ENCODE results near the gene NUDT17. TPM values are rescaled to one million over a fixed set of nuclear protein-coding genes. Genes with fewer than 3 reads are reported as not detected.

The NUDT17 gene
- total and polyA plus RNA-seq, 9 of the 15 experiments (the other 6 are each of a cell fraction or from before 2014, with no cell fraction given): 2.1 to 10.0 (median 6.1) TPM

GRCh38 chr1:145893306-145894055 lies 48.1 kb downstream of the NUDT17 start:
- H3K27me3 ChIP-seq (ENCODE audit: control insufficient read depth in 2 of 2, insufficient read depth in 2 of 2, low read length in 2 of 2): no peaks in the 10 kb centered on the region
- H3K79me2 ChIP-seq (ENCODE audit: control insufficient read depth, insufficient read depth, low read length): no peaks in the 10 kb centered on the region
- no peaks in the 10 kb centered on the region for H3K36me3 ChIP-seq (ENCODE audit: control insufficient read depth, insufficient read depth, low read length)
- H3K4me2 ChIP-seq (ENCODE audit: insufficient read depth, low read length): no peak overlapping the region; the same call in 1 of the 2 replicates
- H3K9ac ChIP-seq (ENCODE audit: insufficient read depth in 1 of 2, low read depth in 2 of 2, low read length in 2 of 2): no peak overlapping the region
- in situ Hi-C loops (cut with MboI): no loop called here
- no peaks in the 10 kb centered on the region for H4K20me1 ChIP-seq (replicated peaks; ENCODE audit: control insufficient read depth, insufficient read depth, low read length)
- no peaks in the 10 kb centered on the region for H3K9me1 ChIP-seq (ENCODE audit: control insufficient read depth, insufficient read depth, low read length)
- ChIA-PET POLR2A (interaction anchor here (0.5 to 2.0 kb wide), 6 partner anchors 9 to 158 kb away, joined by 3 to 11 read pairs (median 3); partner anchors contain the start of gene PIAS3), CTCF (ENCODE audit: low intra/inter-chr PET ratio) (interaction anchor here (1.3 to 2.6 kb wide), 3 partner anchors 17 to 120 kb away, joined by 3 to 32 read pairs (median 7); no protein-coding TSS in a partner anchor)
- peak; percentile 61 for FAIRE-seq
- peak; percentile 33; the same call in 1 of the 3 replicates for ATAC-seq
- H3K9me3 ChIP-seq (replicated peaks; ENCODE audit: control insufficient read depth, insufficient read depth, low read depth, low read length): no peaks in the 10 kb centered on the region
- H3K4me1 ChIP-seq (replicated peaks in 1 of 2; ENCODE audit: control insufficient read depth in 2 of 2, insufficient read depth in 2 of 2, low read length in 2 of 2): peaks cover 15 to 28% of the 10 kb centered on the region in 2 experiments
- BruUV-seq (replicated peaks): no TSS peak
- no peak overlapping the region for H3K27ac ChIP-seq (ENCODE audit: extremely low read depth, low read depth, low read length)
- DNase-seq (ENCODE audit: extremely low read depth in 1 of 4, low spot score in 3 of 4): no peak
- no peak overlapping the region for H2AFZ ChIP-seq (ENCODE audit: low read depth, low read length)
- H3K4me3 ChIP-seq: no peak overlapping the region
- WGBS (ENCODE audit: insufficient coverage, low coverage, missing lambda C conversion rate): 44% methylated on average over 7 of the region's 7 CpGs
- intact Hi-C loops (cut with micrococcal nuclease): loop anchor here (2.0 kb wide), 2 partner anchors 49 to 113 kb away; partner anchors contain the start of gene NUDT17
- TF ChIP-seq TFAP4 (CRISPR knock-in tag; IDR thresholded peaks at IDR 0.05; ENCODE audit: borderline replicate concordance) (0 out of 2 replicates have a peak, but pooled peaks have one; percentile 13), CTCF (IDR thresholded peaks at IDR 0.05 in 2 of 3, conservative IDR thresholded peaks at IDR 0.05 in 1 of 3; ENCODE audit: insufficient read depth in 2 of 3, low read depth in 1 of 3, low read length in 3 of 3) (peak; percentile 12 to 33 (median 17); a peak in 2 of 6 replicates), TCF7 (IDR thresholded peaks at IDR 0.05; ENCODE audit: borderline replicate concordance) (no peak), SMC3 (conservative IDR thresholded peaks at IDR 0.05; ENCODE audit: insufficient read depth, low read depth, low read length) (no peak), HLTF (IDR thresholded peaks at IDR 0.05) (no peak), USF1 (CRISPR knock-in tag; IDR thresholded peaks at IDR 0.05) (no peak), SP2 (IDR thresholded peaks at IDR 0.05; ENCODE audit: extremely low read depth, low read depth, low read length, poor library complexity, severe bottlenecking) (no peak), ETV5 (CRISPR knock-in tag; IDR thresholded peaks at IDR 0.05; ENCODE audit: low read depth) (0 out of 2 replicates have a peak, but pooled peaks have one; percentile 18), DMBX1 (CRISPR knock-in tag; IDR thresholded peaks at IDR 0.05; ENCODE audit: borderline replicate concordance) (no peak), KDM4B (IDR thresholded peaks at IDR 0.05; ENCODE audit: borderline replicate concordance in 2 of 2, low read depth in 1 of 2) (no peak), EP300 (IDR thresholded peaks at IDR 0.05; ENCODE audit: low read length) (no peak), MAFK (IDR thresholded peaks at IDR 0.05; ENCODE audit: low read length) (no peak)
- TF ChIP-seq, protein P1, sequence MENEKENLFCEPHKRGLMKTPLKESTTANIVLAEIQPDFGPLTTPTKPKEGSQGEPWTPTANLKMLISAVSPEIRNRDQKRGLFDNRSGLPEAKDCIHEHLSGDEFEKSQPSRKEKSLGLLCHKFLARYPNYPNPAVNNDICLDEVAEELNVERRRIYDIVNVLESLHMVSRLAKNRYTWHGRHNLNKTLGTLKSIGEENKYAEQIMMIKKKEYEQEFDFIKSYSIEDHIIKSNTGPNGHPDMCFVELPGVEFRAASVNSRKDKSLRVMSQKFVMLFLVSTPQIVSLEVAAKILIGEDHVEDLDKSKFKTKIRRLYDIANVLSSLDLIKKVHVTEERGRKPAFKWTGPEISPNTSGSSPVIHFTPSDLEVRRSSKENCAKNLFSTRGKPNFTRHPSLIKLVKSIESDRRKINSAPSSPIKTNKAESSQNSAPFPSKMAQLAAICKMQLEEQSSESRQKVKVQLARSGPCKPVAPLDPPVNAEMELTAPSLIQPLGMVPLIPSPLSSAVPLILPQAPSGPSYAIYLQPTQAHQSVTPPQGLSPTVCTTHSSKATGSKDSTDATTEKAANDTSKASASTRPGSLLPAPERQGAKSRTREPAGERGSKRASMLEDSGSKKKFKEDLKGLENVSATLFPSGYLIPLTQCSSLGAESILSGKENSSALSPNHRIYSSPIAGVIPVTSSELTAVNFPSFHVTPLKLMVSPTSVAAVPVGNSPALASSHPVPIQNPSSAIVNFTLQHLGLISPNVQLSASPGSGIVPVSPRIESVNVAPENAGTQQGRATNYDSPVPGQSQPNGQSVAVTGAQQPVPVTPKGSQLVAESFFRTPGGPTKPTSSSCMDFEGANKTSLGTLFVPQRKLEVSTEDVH (IDR thresholded peaks at IDR 0.05; ENCODE audit: low read depth, partially characterized antibody): no peak
